ENCODE results near the gene IL12RB1. TPM values are rescaled to one million over a fixed set of nuclear protein-coding genes. Genes with fewer than 3 reads are reported as not detected.
A peak's percentile ranks its signal among the peaks of the same experiment; 100 is the strongest.
"Not testable (repeated sequence)": the region's sequence is repeated elsewhere in the genome, so short reads cannot be mapped to it uniquely, and the experiment has no call there.

IL12RB1 gene
- total RNA-seq, 1 donor from 2014 or later = not detected

DNA sequence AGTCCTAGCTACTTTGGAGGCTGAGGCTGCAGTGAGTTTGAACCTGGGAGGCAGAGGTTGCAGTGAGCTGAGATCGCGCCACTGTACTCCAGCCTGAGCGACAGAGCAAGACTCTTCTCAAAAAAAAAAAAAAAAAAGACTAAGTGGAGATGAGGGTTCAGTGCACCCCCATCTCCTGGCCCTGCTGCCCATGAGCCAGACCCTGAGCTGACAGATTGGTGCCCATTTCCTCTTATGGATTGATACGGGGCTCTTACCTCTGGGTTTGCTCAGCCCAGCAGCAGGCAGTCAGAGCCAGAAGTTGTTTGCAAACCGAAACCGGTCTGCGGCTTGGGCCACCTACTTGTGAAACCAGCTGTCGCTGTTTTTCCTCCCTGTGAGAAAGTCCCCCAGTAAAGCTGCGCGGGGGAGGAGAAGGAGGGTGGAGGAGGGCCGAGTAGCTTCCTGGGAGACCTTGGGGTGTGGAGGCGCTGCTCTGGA is 41.9 kb downstream of the IL12RB1 start:
- peak; percentile 28 for DNase-seq (ENCODE audit: low spot score)
- Histone ChIP-seq H3K9ac (no peak overlapping the region), H3K4me1 (no peaks in the 10 kb centered on the region), H3F3A (ENCODE audit: low read depth) (no peaks in the 10 kb centered on the region), H3K4me3 (no peak overlapping the region), H4K20me1 (ENCODE audit: low read depth) (no peaks in the 10 kb centered on the region), H3K27ac (no peak overlapping the region), H2AFZ (replicated peaks) (peak overlapping the region; percentile 26), H3K27me3 (no peaks in the 10 kb centered on the region), H3K36me3 (no peaks in the 10 kb centered on the region), H3K79me2 (ENCODE audit: low read depth) (no peaks in the 10 kb centered on the region), H3K9me3 (ENCODE audit: low read depth) (no peaks in the 10 kb centered on the region), H3K4me2 (no peak overlapping the region)
- Mint-ChIP-seq H3K27me3 (ENCODE audit: insufficient read depth, low read depth) (peaks cover 24% of the 10 kb centered on the region), H3K9me3 (no peaks in the 10 kb centered on the region), H3K27ac (no peak overlapping the region), H3K4me1 (no peaks in the 10 kb centered on the region), H3K36me3 (no peaks in the 10 kb centered on the region), H3K4me3 (no peak overlapping the region)
- TF ChIP-seq CTCF (IDR thresholded peaks at IDR 0.05) = no peak
- TF ChIP-seq EZH2 (IDR thresholded peaks at IDR 0.05) = no peak
- no peak for TF ChIP-seq EZH2phosphoT487 (IDR thresholded peaks at IDR 0.05)

- no peak overlapping the region for H3K4me3 ChIP-seq
- no peak overlapping the region for H3K27ac Mint-ChIP-seq
- H2AFZ ChIP-seq (replicated peaks) = no peak overlapping the region
- no peak overlapping the region for H3K9ac ChIP-seq
- H3K9me3 Mint-ChIP-seq = no peaks in the 10 kb centered on the region
- H3K27ac ChIP-seq = no peak overlapping the region
- H3K36me3 ChIP-seq = no peaks in the 10 kb centered on the region
- no peaks in the 10 kb centered on the region for H3F3A ChIP-seq (ENCODE audit: low read depth)
- H3K4me3 Mint-ChIP-seq = no peak overlapping the region
- no peaks in the 10 kb centered on the region for H3K4me1 ChIP-seq
- no peaks in the 10 kb centered on the region for H4K20me1 ChIP-seq (ENCODE audit: low read depth)
- TF ChIP-seq EZH2phosphoT487 (IDR thresholded peaks at IDR 0.05) (no peak), EZH2 (IDR thresholded peaks at IDR 0.05) (no peak), CTCF (IDR thresholded peaks at IDR 0.05) (no peak)
- no peaks in the 10 kb centered on the region for H3K79me2 ChIP-seq (ENCODE audit: low read depth)
- DNase-seq (ENCODE audit: low spot score) = no peak
- H3K4me2 ChIP-seq = no peak overlapping the region
- H3K9me3 ChIP-seq (ENCODE audit: low read depth) = no peaks in the 10 kb centered on the region
- no peaks in the 10 kb centered on the region for H3K4me1 Mint-ChIP-seq
- no peaks in the 10 kb centered on the region for H3K36me3 Mint-ChIP-seq
- no peaks in the 10 kb centered on the region for H3K27me3 ChIP-seq
- H3K27me3 Mint-ChIP-seq (ENCODE audit: insufficient read depth, low read depth) = peaks cover 26% of the 10 kb centered on the region
Observed at GRCh38 chr19:18043676-18044075, 43.1 kb downstream of the IL12RB1 start.

- Mint-ChIP-seq H3K27ac (no peak overlapping the region), H3K4me1 (no peaks in the 10 kb centered on the region), H3K27me3 (ENCODE audit: insufficient read depth, low read depth) (peaks cover 27% of the 10 kb centered on the region), H3K4me3 (no peak overlapping the region), H3K9me3 (no peaks in the 10 kb centered on the region), H3K36me3 (no peaks in the 10 kb centered on the region)
- TF ChIP-seq CTCF (IDR thresholded peaks at IDR 0.05) = no peak
- no peak for TF ChIP-seq EZH2phosphoT487 (IDR thresholded peaks at IDR 0.05)
- TF ChIP-seq EZH2 (IDR thresholded peaks at IDR 0.05) = no peak
- no peaks in the 10 kb centered on the region for H3F3A ChIP-seq (ENCODE audit: low read depth)
- no peak overlapping the region for H3K27ac ChIP-seq
- no peaks in the 10 kb centered on the region for H3K79me2 ChIP-seq (ENCODE audit: low read depth)
- H3K4me2 ChIP-seq = no peak overlapping the region
- H3K4me1 ChIP-seq = no peaks in the 10 kb centered on the region
- no peak overlapping the region for H2AFZ ChIP-seq (replicated peaks)
- no peaks in the 10 kb centered on the region for H3K36me3 ChIP-seq
- no peaks in the 10 kb centered on the region for H3K27me3 ChIP-seq
- no peaks in the 10 kb centered on the region for H3K9me3 ChIP-seq (ENCODE audit: low read depth)
- H4K20me1 ChIP-seq (ENCODE audit: low read depth) = no peaks in the 10 kb centered on the region
- H3K9ac ChIP-seq = no peak overlapping the region
- H3K4me3 ChIP-seq = no peak overlapping the region
- DNase-seq (ENCODE audit: low spot score) = no peak
Observed at GRCh38 chr19:18041054-18041453, 45.7 kb downstream of the IL12RB1 start.

DNA sequence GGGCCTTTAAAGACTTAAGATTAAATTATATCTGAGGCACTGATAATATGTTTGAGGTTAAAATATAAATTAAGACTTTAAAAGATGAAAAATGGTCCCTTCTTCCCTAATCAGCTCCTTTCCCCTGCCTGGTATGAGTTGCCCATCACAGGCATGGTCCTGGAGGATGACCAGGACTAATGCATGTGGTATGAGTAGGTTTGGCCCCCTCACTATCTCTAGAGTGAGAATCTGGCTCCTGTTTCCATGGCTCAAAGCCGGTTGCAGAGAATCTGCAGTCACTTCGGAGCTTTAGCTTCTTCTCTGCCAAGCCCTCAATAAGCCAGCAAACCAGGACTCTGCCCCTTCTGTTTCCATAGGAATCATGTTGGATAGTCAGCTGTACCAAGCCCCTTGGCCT is 54.6 kb downstream of the IL12RB1 start:
- H3K4me1 Mint-ChIP-seq; H3K27ac ChIP-seq; H3K36me3 ChIP-seq; H2AFZ ChIP-seq (replicated peaks); H3K27me3 ChIP-seq; H3K4me3 Mint-ChIP-seq; H3K4me2 ChIP-seq; H3K9me3 ChIP-seq (ENCODE audit: low read depth); H3K9me3 Mint-ChIP-seq; H3K36me3 Mint-ChIP-seq; H4K20me1 ChIP-seq (ENCODE audit: low read depth); DNase-seq (ENCODE audit: low spot score); H3K4me1 ChIP-seq; H3K27ac Mint-ChIP-seq; H3K4me3 ChIP-seq; H3K79me2 ChIP-seq (ENCODE audit: low read depth); H3K9ac ChIP-seq; H3F3A ChIP-seq (ENCODE audit: low read depth): not testable (repeated sequence)
- H3K27me3 Mint-ChIP-seq (ENCODE audit: insufficient read depth, low read depth) = peaks cover 15% of the 10 kb centered on the region

DNA sequence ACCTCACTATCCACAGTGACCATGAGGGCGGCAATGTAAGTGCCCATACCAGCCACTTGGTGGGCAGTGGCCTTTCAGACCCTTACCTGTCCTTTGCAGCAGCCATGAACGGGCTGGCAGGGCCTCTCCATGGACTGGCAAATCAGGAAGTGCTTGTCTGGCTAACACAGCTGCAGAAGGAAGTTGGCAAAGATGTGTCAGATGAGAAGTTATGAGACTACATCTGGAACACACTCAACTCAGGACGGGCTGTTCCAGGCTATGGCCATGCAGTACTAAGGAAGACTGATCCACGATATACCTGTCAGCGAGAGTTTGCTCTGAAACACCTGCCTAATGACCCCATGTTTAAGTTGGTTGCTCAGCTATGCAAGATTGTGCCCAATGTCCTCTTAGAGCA is 55.3 kb downstream of the IL12RB1 start:
- H3K27me3 Mint-ChIP-seq (ENCODE audit: insufficient read depth, low read depth) = peaks cover 15% of the 10 kb centered on the region
- H3K27ac ChIP-seq, H3K4me3 Mint-ChIP-seq: not testable (repeated sequence)

More for the DNA sequence above, 55.3 kb downstream of the IL12RB1 start:
- H3K9me3 ChIP-seq (ENCODE audit: low read depth); DNase-seq (ENCODE audit: low spot score); H3K27me3 ChIP-seq; H3K4me3 ChIP-seq; H3K4me2 ChIP-seq; H3K36me3 ChIP-seq; H3K27ac Mint-ChIP-seq; H4K20me1 ChIP-seq (ENCODE audit: low read depth); H3F3A ChIP-seq (ENCODE audit: low read depth); H3K4me1 Mint-ChIP-seq; H2AFZ ChIP-seq (replicated peaks); H3K79me2 ChIP-seq (ENCODE audit: low read depth); H3K9me3 Mint-ChIP-seq; H3K36me3 Mint-ChIP-seq; H3K9ac ChIP-seq; H3K4me1 ChIP-seq: not testable (repeated sequence)
